GM12892 (cell line): ENCODE measurements around the gene CLIP1.

Experiments
- POLR2A ChIP-seq: IDR thresholded peaks from 2 replicates; pipeline ENCODE4 v1.6.1; 2011; ENCODE audit warnings: low read depth, low read length, control low read depth
- POLR2AphosphoS5 ChIP-seq: IDR thresholded peaks from 2 replicates; pipeline ENCODE4 v1.6.1; 2011; ENCODE audit warnings: low read depth, low read length, control low read depth
- TAF1 ChIP-seq: IDR thresholded peaks from 2 replicates; pipeline ENCODE4 v1.6.1; 2011; ENCODE audit warnings: low read depth, mild to moderate bottlenecking, control low read depth, low read length, borderline replicate concordance

DNA sequence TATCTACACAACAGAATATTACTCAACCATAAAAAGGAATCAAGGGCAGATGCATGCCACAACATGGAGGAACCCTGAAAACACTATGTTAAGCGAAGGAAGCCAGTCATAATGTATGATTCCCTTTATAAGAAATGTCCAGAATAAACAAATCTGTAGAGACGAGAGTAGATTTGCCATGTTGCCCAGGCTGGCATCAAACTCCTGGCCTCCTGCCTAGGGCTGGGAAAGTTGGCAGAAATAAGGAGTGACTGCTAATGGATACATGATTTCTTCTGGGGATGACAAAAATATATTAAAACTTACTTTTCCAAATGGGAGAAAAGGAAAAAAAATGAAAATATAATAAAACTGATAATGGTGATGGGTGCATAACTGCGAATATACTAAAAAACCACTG lies 10.9 kb downstream of the CLIP1 start:
- TF ChIP-seq POLR2AphosphoS5 (no peak), POLR2A (no peak), TAF1 (no peak)
